ENCODE measurements around the gene PHGDH. TPM values are rescaled to one million over a fixed set of nuclear protein-coding genes. Genes with fewer than 3 reads are reported as not detected.

Gene PHGDH
- total RNA-seq, 2 experiments from 2014 or later, result 307 to 322 TPM

- no peaks in the 10 kb centered on the region for H3K9me3 Mint-ChIP-seq
- H3K27ac Mint-ChIP-seq, result no peak overlapping the region
- ChIA-PET POLR2A (no interaction called here), CTCF (interaction anchor here (0.6 to 11.4 kb wide), 4 partner anchors 9 to 59 kb away, joined by 3 to 250 read pairs (median 24); no protein-coding TSS in a partner anchor)
- H3K36me3 Mint-ChIP-seq (ENCODE audit: low read depth), result no peaks in the 10 kb centered on the region
- peaks cover 4% of the 10 kb centered on the region for H3K4me1 Mint-ChIP-seq (ENCODE audit: low read depth)
- ATAC-seq, result no peak
- no peak overlapping the region for H3K4me3 Mint-ChIP-seq
- H3K27me3 Mint-ChIP-seq, result peaks cover 10% of the 10 kb centered on the region
- no peak for TF ChIP-seq CTCF (IDR thresholded peaks at IDR 0.05)
- intact Hi-C loops (cut with micrococcal nuclease), result no loop called here
- DNase-seq, result no peak
Measured at GRCh38 chr1:119673171-119673940, 38.4 kb upstream of the PHGDH start.

DNA sequence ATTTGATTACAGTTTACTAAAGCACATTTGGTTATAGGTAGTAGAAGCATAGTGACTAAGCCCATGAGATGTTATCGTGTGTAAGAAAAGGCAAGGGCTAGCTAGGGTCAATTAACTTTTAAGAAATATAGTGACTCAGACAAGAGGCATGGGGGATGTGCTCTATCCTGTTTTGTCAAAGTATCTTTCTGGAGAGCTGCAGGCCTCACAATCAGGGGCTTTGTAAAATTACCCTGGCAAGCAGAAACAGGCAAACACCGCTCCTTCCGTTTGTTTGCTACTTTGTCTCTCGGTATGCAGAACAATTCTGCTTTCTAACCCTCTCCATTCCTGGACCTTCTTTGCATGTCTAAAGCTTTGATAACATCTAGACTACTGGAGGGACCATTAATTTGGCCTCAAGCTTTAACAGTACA is 37.6 kb upstream of the PHGDH start:
- no peak for ATAC-seq
- intact Hi-C loops (cut with micrococcal nuclease), result no loop called here
- Mint-ChIP-seq H3K36me3 (ENCODE audit: low read depth) (no peaks in the 10 kb centered on the region), H3K4me1 (ENCODE audit: low read depth) (peaks cover 4% of the 10 kb centered on the region), H3K9me3 (no peaks in the 10 kb centered on the region), H3K27ac (no peak overlapping the region), H3K27me3 (peaks cover 10% of the 10 kb centered on the region), H3K4me3 (no peak overlapping the region)
- no peak for DNase-seq
- ChIA-PET CTCF (interaction anchor here (1.5 to 11.4 kb wide), 13 partner anchors 9 to 84 kb away, joined by 7 to 250 read pairs (median 21); partner anchors contain the start of genes PHGDH and ZNF697), POLR2A (no interaction called here)
- no peak for TF ChIP-seq CTCF (IDR thresholded peaks at IDR 0.05)

GRCh38 chr1:119674835-119675289 is 36.9 kb upstream of the PHGDH start:
- H3K27ac Mint-ChIP-seq, result no peak overlapping the region
- CTCF ChIA-PET, result interaction anchor here (0.6 to 11.4 kb wide), 34 partner anchors 9 to 400 kb away, joined by 3 to 250 read pairs (median 6); partner anchors contain the start of genes PHGDH and ZNF697
- no peak for TF ChIP-seq CTCF (IDR thresholded peaks at IDR 0.05)

DNA sequence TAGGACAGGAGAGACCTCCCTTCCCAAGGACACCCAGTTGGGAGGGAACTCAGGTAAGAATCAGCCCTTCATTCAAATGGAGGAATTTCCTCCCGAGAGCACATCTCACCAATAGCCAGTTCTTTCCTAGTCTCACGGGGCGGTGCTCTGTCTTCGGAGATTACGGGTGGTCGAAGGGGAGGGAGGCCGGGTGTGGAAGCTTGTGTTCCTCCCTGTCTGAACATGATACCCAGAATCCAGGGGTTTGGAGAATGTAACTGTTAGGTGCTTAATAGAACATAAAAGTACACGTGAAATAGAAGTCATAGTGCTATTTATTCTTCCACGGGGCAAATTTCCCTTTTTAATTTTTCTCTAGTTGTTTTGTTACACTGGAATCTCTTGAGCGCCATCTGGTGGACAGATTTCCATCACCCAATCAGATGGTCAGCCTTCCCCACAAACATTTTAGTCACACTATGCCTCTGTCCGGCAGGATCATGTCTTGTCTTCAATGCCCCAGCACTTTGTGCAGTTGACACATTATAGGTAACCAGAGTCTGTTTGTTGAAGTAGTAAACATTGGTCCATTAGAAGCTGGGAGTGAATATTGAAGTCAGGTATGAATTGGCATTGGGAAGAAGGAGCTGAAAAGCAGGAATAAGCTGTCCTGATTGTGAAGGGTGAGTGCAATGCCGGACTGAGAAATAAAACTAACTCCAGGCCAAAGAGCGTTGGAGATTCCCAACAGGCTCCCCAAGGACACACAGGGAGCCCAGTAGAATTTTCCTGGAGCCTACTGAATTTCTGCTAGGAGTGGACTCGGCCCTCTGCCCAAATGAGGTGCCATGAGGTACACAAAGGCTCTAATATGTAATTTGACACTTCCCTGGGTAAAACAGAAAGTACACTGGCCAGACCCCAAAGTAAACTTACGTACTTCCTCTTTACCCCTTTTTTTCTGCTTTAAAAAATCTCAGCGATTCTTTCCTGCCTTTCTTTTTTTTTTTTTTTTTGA is 36.1 kb upstream of the PHGDH start:
- Mint-ChIP-seq H3K4me1 (ENCODE audit: low read depth) (peaks cover 4% of the 10 kb centered on the region), H3K27me3 (peaks cover 4% of the 10 kb centered on the region), H3K4me3 (peak overlapping the region; percentile 52), H3K27ac (no peak overlapping the region), H3K36me3 (ENCODE audit: low read depth) (no peaks in the 10 kb centered on the region), H3K9me3 (no peaks in the 10 kb centered on the region)
- intact Hi-C loops (cut with micrococcal nuclease), result loop anchor here (5.0 kb wide), 1 partner anchor 63 kb away; no protein-coding TSS in a partner anchor
- ATAC-seq, result peak; percentile 72
- peak; percentile 89 for DNase-seq
- POLR2A ChIA-PET, result interaction anchor here (1.7 kb wide), 1 partner anchor 36 kb away, joined by 3 read pairs; the partner anchor contains the start of gene PHGDH
- CTCF ChIA-PET, result interaction anchor here (0.6 to 11.4 kb wide), 42 partner anchors 10 to 401 kb away, joined by 3 to 250 read pairs (median 5); partner anchors contain the start of genes PHGDH and ZNF697
- TF ChIP-seq CTCF (IDR thresholded peaks at IDR 0.05), result peak; percentile 78

More at GRCh38 chr1:119674835-119675289, 36.9 kb upstream of the PHGDH start:
- POLR2A ChIA-PET, result interaction anchor here (1.7 kb wide), 1 partner anchor 37 kb away, joined by 3 read pairs; the partner anchor contains the start of gene PHGDH
- intact Hi-C loops (cut with micrococcal nuclease), result loop anchor here (5.0 kb wide), 1 partner anchor 63 kb away; no protein-coding TSS in a partner anchor
- DNase-seq (peak; percentile 63), ATAC-seq (peak; percentile 92)
- Mint-ChIP-seq H3K4me1 (ENCODE audit: low read depth) (peaks cover 4% of the 10 kb centered on the region), H3K36me3 (ENCODE audit: low read depth) (no peaks in the 10 kb centered on the region), H3K27me3 (peaks cover 7% of the 10 kb centered on the region), H3K9me3 (no peaks in the 10 kb centered on the region), H3K4me3 (peak overlapping the region; percentile 52)
